A549 treated with Mapracorat at 1 μM for 4 hours (cell line): ENCODE data around the gene SKOR1. TPM values are rescaled to one million over a fixed set of nuclear protein-coding genes. Genes with fewer than 3 reads are reported as not detected.

Experiments used
- total RNA-seq: library from RNA; stranded (reverse); fragments of 200-300 nt; extraction: Qiagen RNA extraction; gene quantifications from 5 replicates; pipeline ENCODE4 v1.2.3, GENCODE V29; 2022

The SKOR1 gene, protein sequence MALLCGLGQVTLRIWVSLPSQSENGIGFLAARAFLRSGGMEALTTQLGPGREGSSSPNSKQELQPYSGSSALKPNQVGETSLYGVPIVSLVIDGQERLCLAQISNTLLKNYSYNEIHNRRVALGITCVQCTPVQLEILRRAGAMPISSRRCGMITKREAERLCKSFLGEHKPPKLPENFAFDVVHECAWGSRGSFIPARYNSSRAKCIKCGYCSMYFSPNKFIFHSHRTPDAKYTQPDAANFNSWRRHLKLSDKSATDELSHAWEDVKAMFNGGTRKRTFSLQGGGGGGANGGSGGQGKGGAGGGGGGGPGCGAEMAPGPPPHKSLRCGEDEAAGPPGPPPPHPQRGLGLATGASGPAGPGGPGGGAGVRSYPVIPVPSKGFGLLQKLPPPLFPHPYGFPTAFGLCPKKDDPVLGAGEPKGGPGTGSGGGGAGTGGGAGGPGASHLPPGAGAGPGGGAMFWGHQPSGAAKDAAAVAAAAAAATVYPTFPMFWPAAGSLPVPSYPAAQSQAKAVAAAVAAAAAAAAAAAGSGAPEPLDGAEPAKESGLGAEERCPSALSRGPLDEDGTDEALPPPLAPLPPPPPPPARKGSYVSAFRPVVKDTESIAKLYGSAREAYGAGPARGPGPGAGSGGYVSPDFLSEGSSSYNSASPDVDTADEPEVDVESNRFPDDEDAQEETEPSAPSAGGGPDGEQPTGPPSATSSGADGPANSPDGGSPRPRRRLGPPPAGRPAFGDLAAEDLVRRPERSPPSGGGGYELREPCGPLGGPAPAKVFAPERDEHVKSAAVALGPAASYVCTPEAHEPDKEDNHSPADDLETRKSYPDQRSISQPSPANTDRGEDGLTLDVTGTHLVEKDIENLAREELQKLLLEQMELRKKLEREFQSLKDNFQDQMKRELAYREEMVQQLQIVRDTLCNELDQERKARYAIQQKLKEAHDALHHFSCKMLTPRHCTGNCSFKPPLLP
- total RNA-seq = 0.04 to 0.07 TPM (median 0.05 TPM) in 3 of 5 replicates, not detected in the others

DNA sequence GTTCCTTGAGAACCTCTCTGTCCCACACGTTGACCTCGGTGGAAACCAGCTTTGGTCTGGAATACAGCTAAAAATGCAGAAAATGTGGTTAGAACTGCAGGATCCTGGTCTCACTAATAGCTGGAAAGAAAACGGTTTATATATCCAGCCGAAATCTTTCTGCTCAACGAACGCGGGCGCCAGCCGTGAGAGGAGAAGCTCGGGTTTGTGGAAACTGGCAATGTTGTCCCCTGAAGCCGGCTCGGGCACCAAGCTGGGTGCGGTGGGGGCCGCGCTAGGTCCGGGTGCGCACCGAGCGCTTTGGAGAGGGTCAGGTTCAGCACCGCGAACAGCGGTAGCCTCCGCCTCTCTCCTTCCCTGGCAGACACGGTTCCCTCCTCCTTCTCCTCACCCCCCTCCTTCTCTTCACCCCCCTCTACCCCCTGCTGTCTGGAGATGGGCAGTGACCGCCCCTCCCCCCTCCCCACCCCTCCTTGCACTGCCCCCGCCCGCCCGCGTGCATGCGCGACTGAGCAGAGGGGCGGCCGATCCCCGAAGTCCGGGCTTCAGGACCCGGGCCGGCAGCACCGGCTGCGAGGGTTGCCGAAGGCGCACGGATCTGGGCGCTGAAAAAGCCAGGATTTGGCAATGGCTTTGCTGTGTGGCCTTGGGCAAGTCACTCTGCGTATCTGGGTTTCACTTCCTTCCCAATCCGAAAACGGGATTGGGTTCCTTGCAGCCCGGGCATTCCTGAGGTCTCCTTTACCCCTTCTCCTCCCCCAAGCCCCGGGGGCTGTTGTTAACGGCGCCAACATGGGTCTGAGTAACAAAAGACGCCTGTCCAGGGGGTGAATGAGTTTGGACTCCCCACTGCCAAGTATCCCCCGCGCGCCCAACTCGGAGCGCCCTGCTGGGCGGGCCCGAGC lies at the start of gene SKOR1:
SKOR1 (plus strand) TSS at position 534 of the 905 bp plus-strand sequence; CDS start at position 628, 94 bp downstream.

DNA sequence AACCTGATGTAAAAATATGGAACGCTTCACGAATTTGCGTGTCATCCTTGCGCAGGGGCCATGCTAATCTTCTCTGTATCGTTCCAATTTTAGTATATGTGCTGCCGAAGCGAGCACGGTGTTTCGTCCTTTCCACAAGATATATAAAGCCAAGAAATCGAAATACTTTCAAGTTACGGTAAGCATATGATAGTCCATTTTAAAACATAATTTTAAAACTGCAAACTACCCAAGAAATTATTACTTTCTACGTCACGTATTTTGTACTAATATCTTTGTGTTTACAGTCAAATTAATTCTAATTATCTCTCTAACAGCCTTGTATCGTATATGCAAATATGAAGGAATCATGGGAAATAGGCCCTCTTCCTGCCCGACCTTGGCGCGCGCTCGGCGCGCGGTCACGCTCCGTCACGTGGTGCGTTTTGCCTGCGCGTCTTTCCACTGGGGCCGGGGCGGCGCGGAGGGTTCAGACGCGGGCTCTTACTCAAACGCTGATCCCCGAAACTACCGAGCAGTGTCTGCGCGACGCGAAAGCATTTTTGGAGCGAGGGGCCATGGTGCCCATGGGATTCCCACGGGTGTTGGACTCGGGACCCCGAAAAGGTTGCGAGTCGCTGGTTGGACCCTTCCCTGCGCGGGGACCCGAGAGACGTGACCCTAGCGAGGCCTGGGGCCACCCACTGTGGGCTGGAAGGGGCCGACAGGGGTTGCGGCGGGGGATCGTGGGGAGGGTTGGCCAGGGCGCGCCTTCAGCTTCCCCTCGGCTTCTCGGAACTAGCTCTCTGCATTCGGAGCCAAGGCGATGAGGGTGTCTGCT lies 14.8 kb downstream of the SKOR1 start, which contains the start of gene RNU6-1:
RNU6-1 (minus strand) TSS at position 117 of the 820 bp plus-strand sequence.

Other genes starting within 250 kb of the SKOR1 start
- not detected in 5 replicates for gene RNU6-1, start 14.5 kb downstream of the SKOR1 start, total RNA-seq
- 16.1 to 22.9 TPM (median 22.3 TPM) in 5 replicates for gene PIAS1, start 228.8 kb downstream of the SKOR1 start, total RNA-seq